CD14-positive monocyte (primary cell): ENCODE measurements around the gene FRMD4A. TPM values are rescaled to one million over a fixed set of nuclear protein-coding genes. Genes with fewer than 3 reads are reported as not detected.

ENCODE experiments used
- DNase-seq, 3 donors: peaks; one replicate each; pipeline ENCODE4 v3.0.0-alpha.2; 2011 to 2022
- H2AFZ ChIP-seq: 2 replicates; pipeline ENCODE4 v1.6.0; 2012; ENCODE audit warnings: mild to moderate bottlenecking, low read depth, low read length, inconsistent platforms; ENCODE audit not compliant: insufficient read depth, poor library complexity, severe bottlenecking
- H3K27ac ChIP-seq, 2 donors: 1 replicate in 1 of 2; 2 replicates in 1 of 2; pipeline ENCODE4 v1.5.1; 2012 to 2013; ENCODE audit warnings: low read length in 2 of 2, control low read depth in 1 of 2, inconsistent platforms in 1 of 2, low read depth in 1 of 2, mild to moderate bottlenecking in 1 of 2
- H3K27me3 ChIP-seq, 2 donors: one replicate each; pipeline versions ENCODE4 v1.6.0 to v1.6.1; 2011 to 2013; ENCODE audit warnings: low read length in 2 of 2; ENCODE audit not compliant: control insufficient read depth in 2 of 2, insufficient read depth in 2 of 2
- H3K36me3 ChIP-seq, 2 donors: replicated peaks in 1 of 2; 1 replicate in 1 of 2; 2 replicates in 1 of 2; pipeline versions ENCODE4 v1.5.1 to v1.6.1; 2012 to 2013; ENCODE audit warnings: low read length in 2 of 2, control low read depth in 1 of 2, inconsistent platforms in 1 of 2, mild to moderate bottlenecking in 1 of 2; ENCODE audit not compliant: insufficient read depth in 2 of 2, control insufficient read depth in 1 of 2
- H3K4me1 ChIP-seq, 2 donors: 1 replicate in 1 of 2; 2 replicates in 1 of 2; pipeline versions ENCODE4 v1.5.1 to v1.6.1; 2012 to 2013; ENCODE audit warnings: low read length in 2 of 2, control low read depth in 1 of 2, inconsistent platforms in 1 of 2, mild to moderate bottlenecking in 1 of 2, moderate library complexity in 1 of 2; ENCODE audit not compliant: insufficient read depth in 2 of 2, control insufficient read depth in 1 of 2
- H3K4me2 ChIP-seq: replicated peaks from 2 replicates; pipeline ENCODE3; 2012; ENCODE audit warnings: low read length, moderate library complexity, mild to moderate bottlenecking; ENCODE audit not compliant: poor library complexity, severe bottlenecking; ENCODE audit errors: extremely low read depth
- H3K4me3 ChIP-seq, 3 experiments: fragments of 200-600 bp in 1 of 3; sonication (generic) in 1 of 3; replicated peaks in 1 of 3; 1 replicate in 2 of 3; 2 replicates in 1 of 3; pipeline ENCODE4 v1.5.1; 2011 to 2013; ENCODE audit warnings: low read length in 3 of 3, mild to moderate bottlenecking in 3 of 3, control low read depth in 2 of 3, low read depth in 2 of 3, inconsistent platforms in 1 of 3, moderate library complexity in 1 of 3
- H3K79me2 ChIP-seq: 2 replicates; pipeline ENCODE4 v1.6.0; 2012; ENCODE audit warnings: mild to moderate bottlenecking, control low read depth, inconsistent platforms, low read length, moderate library complexity; ENCODE audit not compliant: insufficient read depth
- H3K9ac ChIP-seq: 2 replicates; pipeline ENCODE4 v1.6.0; 2017; ENCODE audit warnings: low read length, mild to moderate bottlenecking; ENCODE audit not compliant: insufficient read depth, poor library complexity, severe bottlenecking
- H3K9me3 ChIP-seq, 2 donors: replicated peaks in 1 of 2; 1 replicate in 1 of 2; 2 replicates in 1 of 2; pipeline versions ENCODE4 v1.5.1 to v1.6.1; 2012 to 2013; ENCODE audit warnings: low read length in 2 of 2, control low read depth in 1 of 2; ENCODE audit not compliant: control insufficient read depth in 1 of 2, insufficient read depth in 1 of 2
- H4K20me1 ChIP-seq: 2 replicates; pipeline ENCODE4 v1.6.0; 2012; ENCODE audit warnings: mild to moderate bottlenecking, low read length, control low read depth, moderate library complexity; ENCODE audit not compliant: insufficient read depth
- H3K27ac Mint-ChIP-seq, 7 donors: one replicate each; pipeline ENCODE4 v1.8.0; 2020; ENCODE audit warnings: mild to moderate bottlenecking in 7 of 7, mixed read lengths in 7 of 7, moderate library complexity in 6 of 7, inconsistent platforms in 2 of 7
- H3K27me3 Mint-ChIP-seq, 3 donors: one replicate each; pipeline ENCODE4 v1.8.0; 2021 to 2022; ENCODE audit warnings: low read depth in 3 of 3, mild to moderate bottlenecking in 3 of 3, mixed read lengths in 3 of 3, moderate library complexity in 3 of 3, inconsistent platforms in 1 of 3
- H3K36me3 Mint-ChIP-seq, 2 donors: one replicate each; pipeline ENCODE4 v1.8.0; 2020; ENCODE audit warnings: mixed read lengths in 2 of 2, inconsistent platforms in 1 of 2, mild to moderate bottlenecking in 1 of 2
- H3K4me1 Mint-ChIP-seq: one replicate; pipeline ENCODE4 v1.8.0; 2020; ENCODE audit warnings: mild to moderate bottlenecking, mixed read lengths
- H3K4me3 Mint-ChIP-seq, 2 donors: one replicate each; pipeline ENCODE4 v1.8.0; 2020; ENCODE audit warnings: mild to moderate bottlenecking in 2 of 2, mixed read lengths in 2 of 2, moderate library complexity in 1 of 2
- H3K9me3 Mint-ChIP-seq, 7 donors: one replicate each; pipeline ENCODE4 v1.8.0; 2020 to 2022; ENCODE audit warnings: mixed read lengths in 7 of 7, mild to moderate bottlenecking in 6 of 7, moderate library complexity in 6 of 7, inconsistent platforms in 2 of 7
- CTCF ChIP-seq: fragments of 200-600 bp; IDR thresholded peaks from one replicate; pipeline ENCODE4 v1.8.0; 2022; ENCODE audit warnings: antibody characterized with exemption, mild to moderate bottlenecking
- WGBS: methylation state at CpG from one replicate; pipeline ENCODE4 v1.1.5; 2013; ENCODE audit warnings: missing lambda C conversion rate; ENCODE audit not compliant: insufficient coverage; 5-methylcytosine and 5-hydroxymethylcytosine counted together
- intact Hi-C, 2 donors: fragments of 100-400 bp; cut with micrococcal nuclease; formaldehyde crosslinking; loops; one replicate each; pipeline versions ENCODE4 v1.15.0 to v1.15.1; 2023
- polyA plus RNA-seq, 3 donors: library from polyadenylated mRNA; depleted of rRNA in 1 of 3; unstranded in 2 of 3; stranded (reverse) in 1 of 3; fragments of 300-500 nt in 2 of 3; fragments of >200 nt in 1 of 3; fragmentation: Illumina TruSeq in 2 of 3; gene quantifications; 1 replicate in 2 of 3; 2 replicates in 1 of 3; pipeline ENCODE4 v1.2.3, GENCODE V29; 2012 to 2021

FRMD4A gene
- polyA plus RNA-seq, 3 donors = 0.12 TPM; not detected in 2

GRCh38 chr10:13990946-13991345 lies 339.8 kb downstream of the FRMD4A start:
- DNase-seq = no peak
- WGBS = 95% methylated on average over 5 of the region's 7 CpGs
- H4K20me1 ChIP-seq = no peaks in the 10 kb centered on the region
- H3K4me1 Mint-ChIP-seq = no peaks in the 10 kb centered on the region
- H3K79me2 ChIP-seq = no peaks in the 10 kb centered on the region
- H3K27me3 Mint-ChIP-seq = peaks cover 2 to 14% (median 4%) of the 10 kb centered on the region in 3 donors
- no peak overlapping the region for H3K4me2 ChIP-seq
- H2AFZ ChIP-seq = no peak overlapping the region
- H3K36me3 ChIP-seq = no peaks in the 10 kb centered on the region
- no peaks in the 10 kb centered on the region for H3K9me3 Mint-ChIP-seq
- no peak for TF ChIP-seq CTCF
- H3K4me1 ChIP-seq = no peaks in the 10 kb centered on the region
- no peak overlapping the region for H3K27ac Mint-ChIP-seq
- H3K4me3 ChIP-seq = no peak overlapping the region
- intact Hi-C loops = no loop called here
- H3K27me3 ChIP-seq = no peaks in the 10 kb centered on the region
- H3K4me3 Mint-ChIP-seq = no peak overlapping the region
- no peaks in the 10 kb centered on the region for H3K9me3 ChIP-seq
- H3K9ac ChIP-seq = no peak overlapping the region
- no peaks in the 10 kb centered on the region for H3K36me3 Mint-ChIP-seq
- H3K27ac ChIP-seq = no peak overlapping the region

GRCh38 chr10:13990392-13990805 lies 340.3 kb downstream of the FRMD4A start:
- H4K20me1 ChIP-seq = no peaks in the 10 kb centered on the region
- Mint-ChIP-seq H3K36me3 (no peaks in the 10 kb centered on the region), H3K9me3 (no peaks in the 10 kb centered on the region), H3K4me1 (no peaks in the 10 kb centered on the region), H3K27ac (no peak overlapping the region), H3K27me3 (peaks cover 2 to 14% (median 4%) of the 10 kb centered on the region in 3 donors), H3K4me3 (no peak overlapping the region)
- intact Hi-C loops = no loop called here
- no peak overlapping the region for H3K27ac ChIP-seq
- H3K4me1 ChIP-seq = no peaks in the 10 kb centered on the region
- H3K9ac ChIP-seq = no peak overlapping the region
- no peaks in the 10 kb centered on the region for H3K27me3 ChIP-seq
- no peaks in the 10 kb centered on the region for H3K9me3 ChIP-seq
- no peak for TF ChIP-seq CTCF
- H3K4me3 ChIP-seq = no peak overlapping the region
- H3K36me3 ChIP-seq = no peaks in the 10 kb centered on the region
- 85% methylated on average over 11 of the region's 12 CpGs for WGBS
- H3K4me2 ChIP-seq = no peak overlapping the region
- no peak overlapping the region for H2AFZ ChIP-seq
- no peak for DNase-seq
- H3K79me2 ChIP-seq = no peaks in the 10 kb centered on the region
